OCI-LY1 (cell line): Measurements from ENCODE around the gene FALEC.

Experiments
- H2AFZ ChIP-seq: fragments of 200-600 bp; sonication (generic), shearing (Covaris generic); 2 replicates; pipeline ENCODE4 v1.6.0; 2014; ENCODE audit warnings: antibody characterized with exemption, mild to moderate bottlenecking, low read length
- H3F3A ChIP-seq: fragments of 200-600 bp; sonication (generic), shearing (Covaris generic); 2 replicates; pipeline ENCODE4 v1.6.0; 2014; ENCODE audit warnings: mild to moderate bottlenecking, antibody characterized with exemption, low read length, moderate library complexity; ENCODE audit not compliant: insufficient read depth
- H3K27ac ChIP-seq: fragments of 200-600 bp; sonication (generic); 2 replicates; pipeline ENCODE4 v1.5.1; 2014; ENCODE audit warnings: low read length, mixed run types, mild to moderate bottlenecking, low read depth; ENCODE audit not compliant: poor library complexity, severe bottlenecking
- H3K27me3 ChIP-seq: fragments of 200-600 bp; sonication (generic); 2 replicates; pipeline ENCODE4 v1.6.0; 2014; ENCODE audit warnings: antibody characterized with exemption, mild to moderate bottlenecking, low read length, moderate library complexity; ENCODE audit not compliant: insufficient read depth
- H3K36me3 ChIP-seq: fragments of 200-600 bp; sonication (generic); 2 replicates; pipeline ENCODE4 v1.6.1; 2014; ENCODE audit warnings: mild to moderate bottlenecking, antibody characterized with exemption, low read length, moderate library complexity, mixed read lengths; ENCODE audit not compliant: insufficient read depth
- H3K4me1 ChIP-seq: fragments of 200-600 bp; sonication (generic); 2 replicates; pipeline ENCODE4 v1.5.1; 2014; ENCODE audit warnings: mild to moderate bottlenecking, low read length, moderate library complexity; ENCODE audit not compliant: insufficient read depth, severe bottlenecking
- H3K4me2 ChIP-seq: fragments of 200-600 bp; sonication (generic), shearing (Covaris generic); 2 replicates; pipeline ENCODE4 v1.6.1; 2014; ENCODE audit warnings: low read length
- H3K4me3 ChIP-seq: fragments of 200-600 bp; sonication (generic); 2 replicates; pipeline ENCODE4 v1.5.1; 2014; ENCODE audit warnings: low read length, low read depth, mild to moderate bottlenecking, mixed read lengths; ENCODE audit not compliant: poor library complexity, severe bottlenecking
- H3K79me2 ChIP-seq: fragments of 200-600 bp; shearing (Covaris generic); 2 replicates; pipeline ENCODE4 v1.6.1; 2016; ENCODE audit warnings: mixed run types, low read length, mixed read lengths; ENCODE audit not compliant: insufficient read depth
- H3K9ac ChIP-seq: fragments of 200-600 bp; sonication (generic), shearing (Covaris generic); 2 replicates; pipeline ENCODE4 v1.6.1; 2014; ENCODE audit warnings: mild to moderate bottlenecking, low read length, mixed read lengths
- H3K9me2 ChIP-seq: fragments of 200-600 bp; sonication (generic), shearing (Covaris generic); 2 replicates; pipeline ENCODE4 v1.6.1; 2014; ENCODE audit warnings: low read depth, mild to moderate bottlenecking, low read length, mixed read lengths
- H3K9me3 ChIP-seq: fragments of 200-600 bp; shearing (Covaris generic); 2 replicates; pipeline ENCODE4 v1.6.1; 2014; ENCODE audit warnings: low read length, mixed read lengths
- H4K20me1 ChIP-seq: fragments of 200-600 bp; sonication (generic), shearing (Covaris generic); 2 replicates; pipeline ENCODE4 v1.6.0; 2016; ENCODE audit warnings: mild to moderate bottlenecking, low read length; ENCODE audit not compliant: insufficient read depth
- CTCF ChIP-seq: fragments of 200-600 bp; sonication (generic), shearing (Covaris generic); IDR thresholded peaks from 2 replicates; pipeline ENCODE4 v1.5.1; 2017; ENCODE audit warnings: mild to moderate bottlenecking, antibody characterized with exemption, low read length, moderate library complexity, mixed read lengths
- EZH2 ChIP-seq: fragments of 200-600 bp; sonication (generic), shearing (Covaris generic); IDR thresholded peaks from 2 replicates; pipeline ENCODE4 v1.8.0; 2017; ENCODE audit warnings: borderline replicate concordance, mixed run types, mild to moderate bottlenecking, antibody characterized with exemption, low read length, moderate library complexity, mixed read lengths

Gene FALEC

GRCh38 chr1:150479370-150479769 lies 36.2 kb upstream of the FALEC start:
- H3K36me3 ChIP-seq = no peaks in the 10 kb centered on the region
- no peak for TF ChIP-seq CTCF
- TF ChIP-seq EZH2 = no peak
- no peak overlapping the region for H3K27ac ChIP-seq

GRCh38 chr1:150479927-150480352 lies 35.6 kb upstream of the FALEC start:
- H3K4me1 ChIP-seq = no peaks in the 10 kb centered on the region
- H3K9me3 ChIP-seq = no peaks in the 10 kb centered on the region
- H3K9ac ChIP-seq = no peak overlapping the region
- H3F3A ChIP-seq = no peaks in the 10 kb centered on the region
- no peaks in the 10 kb centered on the region for H3K36me3 ChIP-seq
- TF ChIP-seq CTCF (no peak), EZH2 (no peak)
- no peaks in the 10 kb centered on the region for H4K20me1 ChIP-seq
- no peak overlapping the region for H3K4me2 ChIP-seq
- no peaks in the 10 kb centered on the region for H3K79me2 ChIP-seq
- H2AFZ ChIP-seq = no peak overlapping the region
- H3K27ac ChIP-seq = no peak overlapping the region
- no peaks in the 10 kb centered on the region for H3K9me2 ChIP-seq
- H3K4me3 ChIP-seq = no peak overlapping the region
- H3K27me3 ChIP-seq = no peaks in the 10 kb centered on the region

More at GRCh38 chr1:150479370-150479769, 36.2 kb upstream of the FALEC start:
- Histone ChIP-seq H3K27me3 (no peaks in the 10 kb centered on the region), H3F3A (no peaks in the 10 kb centered on the region), H3K4me1 (no peaks in the 10 kb centered on the region), H4K20me1 (no peaks in the 10 kb centered on the region), H2AFZ (no peak overlapping the region), H3K4me2 (no peak overlapping the region), H3K9me3 (no peaks in the 10 kb centered on the region), H3K9me2 (no peaks in the 10 kb centered on the region), H3K9ac (no peak overlapping the region), H3K79me2 (no peaks in the 10 kb centered on the region), H3K4me3 (no peak overlapping the region)

GRCh38 chr1:150484431-150484830 lies 31.1 kb upstream of the FALEC start:
- peaks cover 5% of the 10 kb centered on the region; the same call in 1 of the 2 replicates for H3K79me2 ChIP-seq
- no peak overlapping the region for H2AFZ ChIP-seq
- H4K20me1 ChIP-seq = no peaks in the 10 kb centered on the region
- no peaks in the 10 kb centered on the region for H3F3A ChIP-seq
- no peaks in the 10 kb centered on the region for H3K9me3 ChIP-seq
- H3K27me3 ChIP-seq = no peaks in the 10 kb centered on the region
- H3K4me2 ChIP-seq = no peak overlapping the region
- TF ChIP-seq CTCF (no peak), EZH2 (no peak)
- H3K4me1 ChIP-seq = peaks cover 12% of the 10 kb centered on the region
- peaks cover 8% of the 10 kb centered on the region; the same call in 1 of the 2 replicates for H3K36me3 ChIP-seq
- H3K9ac ChIP-seq = no peak overlapping the region
- no peak overlapping the region for H3K27ac ChIP-seq
- no peaks in the 10 kb centered on the region for H3K9me2 ChIP-seq
- H3K4me3 ChIP-seq = no peak overlapping the region
